Measurements from ENCODE around the gene MMP24.

GRCh38 chr20:35271904-35272303 lies 45.4 kb downstream of the MMP24 start:
- TF ChIP-seq, protein P1, sequence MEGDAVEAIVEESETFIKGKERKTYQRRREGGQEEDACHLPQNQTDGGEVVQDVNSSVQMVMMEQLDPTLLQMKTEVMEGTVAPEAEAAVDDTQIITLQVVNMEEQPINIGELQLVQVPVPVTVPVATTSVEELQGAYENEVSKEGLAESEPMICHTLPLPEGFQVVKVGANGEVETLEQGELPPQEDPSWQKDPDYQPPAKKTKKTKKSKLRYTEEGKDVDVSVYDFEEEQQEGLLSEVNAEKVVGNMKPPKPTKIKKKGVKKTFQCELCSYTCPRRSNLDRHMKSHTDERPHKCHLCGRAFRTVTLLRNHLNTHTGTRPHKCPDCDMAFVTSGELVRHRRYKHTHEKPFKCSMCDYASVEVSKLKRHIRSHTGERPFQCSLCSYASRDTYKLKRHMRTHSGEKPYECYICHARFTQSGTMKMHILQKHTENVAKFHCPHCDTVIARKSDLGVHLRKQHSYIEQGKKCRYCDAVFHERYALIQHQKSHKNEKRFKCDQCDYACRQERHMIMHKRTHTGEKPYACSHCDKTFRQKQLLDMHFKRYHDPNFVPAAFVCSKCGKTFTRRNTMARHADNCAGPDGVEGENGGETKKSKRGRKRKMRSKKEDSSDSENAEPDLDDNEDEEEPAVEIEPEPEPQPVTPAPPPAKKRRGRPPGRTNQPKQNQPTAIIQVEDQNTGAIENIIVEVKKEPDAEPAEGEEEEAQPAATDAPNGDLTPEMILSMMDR (IDR thresholded peaks at IDR 0.05) = no peak
- no peak for TF ChIP-seq POLR2A (IDR thresholded peaks at IDR 0.05)

All from prostate gland (tissue), 2 donors.